ENCODE results near the gene DOK4. TPM values are rescaled to one million over a fixed set of nuclear protein-coding genes. Genes with fewer than 3 reads are reported as not detected.

The DOK4 gene
- total and polyA plus RNA-seq, 2 experiments from 2014 or later: 106 to 112 TPM

DNA sequence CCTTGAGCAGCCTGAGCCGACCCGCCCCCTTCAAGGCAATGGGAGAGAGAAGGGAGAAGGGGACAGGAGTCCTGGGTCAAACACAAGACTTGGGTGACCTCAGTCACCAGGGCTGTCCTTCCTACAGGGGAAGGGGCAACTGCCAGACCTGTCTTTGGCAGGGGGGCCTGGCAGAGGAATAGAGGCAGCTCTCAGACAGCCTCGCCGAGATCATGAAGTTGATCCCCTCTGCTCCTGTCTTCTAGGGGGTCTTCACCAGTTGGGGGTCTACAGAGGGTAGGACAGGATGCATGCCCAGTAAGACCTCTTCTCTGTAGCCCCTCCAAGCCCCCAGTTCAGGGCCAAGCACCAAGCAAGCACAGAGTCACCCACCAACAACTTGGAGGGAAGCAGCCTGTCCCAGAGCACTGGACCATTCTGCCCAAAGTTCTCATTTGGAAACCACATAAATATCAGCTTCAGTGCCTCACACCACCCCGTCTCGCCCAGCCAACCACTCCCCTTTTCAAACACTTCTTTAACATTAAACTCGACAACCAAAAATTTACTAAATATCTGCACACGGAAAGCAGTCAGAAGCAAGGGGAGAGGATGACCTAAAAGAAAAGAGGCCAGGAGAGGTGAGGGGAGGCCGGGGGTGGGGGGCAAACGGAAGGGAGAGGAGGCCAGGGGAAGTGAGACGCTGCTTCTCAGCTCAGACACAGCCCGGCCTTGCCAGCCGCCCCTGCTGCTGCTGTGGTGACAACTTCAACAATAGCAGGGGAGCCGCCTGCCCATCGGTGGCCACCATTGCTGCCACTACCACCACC lies 7.7 kb downstream of the DOK4 start:
- WGBS (ENCODE audit: low lambda C conversion rate, missing lambda C conversion rate): 64% methylated on average over 9 of the region's 15 CpGs
- H3K4me1 ChIP-seq (ENCODE audit: insufficient read depth): peaks cover 61% of the 10 kb centered on the region
- peak overlapping the region; percentile 29 for H3K4me3 ChIP-seq

DNA sequence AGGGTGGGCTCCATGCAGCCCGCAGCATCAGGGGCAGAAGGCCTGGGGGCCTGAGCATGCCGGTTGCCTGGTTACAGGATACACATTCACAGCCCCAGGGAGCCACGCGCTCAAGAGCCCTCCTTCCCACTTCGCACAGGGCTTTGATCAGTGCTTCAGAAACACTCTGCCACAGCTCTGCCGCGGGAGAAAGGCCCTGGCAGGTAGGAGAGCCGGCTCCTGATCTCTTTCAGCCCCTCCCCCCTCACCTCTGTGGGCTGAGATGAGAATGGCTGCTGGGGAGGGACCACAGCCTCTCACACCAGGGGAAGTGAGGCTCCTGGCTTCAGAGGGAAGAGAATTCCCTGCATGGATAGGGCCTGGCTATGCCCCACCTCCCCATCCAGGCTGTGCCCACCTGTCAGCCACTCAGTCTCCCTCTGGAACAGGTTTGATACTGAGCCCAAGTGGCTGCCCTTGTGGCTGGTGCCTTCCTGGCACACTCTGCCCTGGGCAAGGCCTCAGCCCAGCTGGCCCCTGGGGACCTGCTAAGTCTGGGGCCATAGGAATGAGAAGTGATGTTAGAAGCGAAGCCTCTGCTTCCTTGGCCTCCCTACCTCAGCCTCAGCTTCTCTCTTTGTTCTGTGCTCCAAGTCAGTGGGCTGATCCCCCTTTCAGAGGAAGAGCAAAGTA lies 8.6 kb downstream of the DOK4 start:
- WGBS (ENCODE audit: low lambda C conversion rate, missing lambda C conversion rate): 46% methylated on average over 9 of the region's 9 CpGs
- Histone ChIP-seq H3K27me3 (no peaks in the 10 kb centered on the region), H2AFZ (no peak overlapping the region), H3K9me3 (ENCODE audit: low read depth) (no peaks in the 10 kb centered on the region), H3K4me3 (no peak overlapping the region), H3K36me3 (replicated peaks; ENCODE audit: insufficient read depth, low read depth) (no peaks in the 10 kb centered on the region), H3K4me1 (ENCODE audit: insufficient read depth) (peaks cover 59% of the 10 kb centered on the region), H3K4me2 (peak overlapping the region; percentile 84), H3K79me2 (peaks cover 58% of the 10 kb centered on the region), H3K9me2 (replicated peaks; ENCODE audit: insufficient read depth) (no peaks in the 10 kb centered on the region), H4K20me1 (ENCODE audit: insufficient read depth, poor library complexity, severe bottlenecking) (peaks cover 26% of the 10 kb centered on the region), H3K27ac (peak overlapping the region; percentile 22)
- TF ChIP-seq EZH2phosphoT487 (IDR thresholded peaks at IDR 0.05; ENCODE audit: low read depth, severe bottlenecking, unreplicated experiment) (no peak), CTCF (IDR thresholded peaks at IDR 0.05; ENCODE audit: poor library complexity) (no peak), EZH2 (IDR thresholded peaks at IDR 0.05; ENCODE audit: borderline replicate concordance) (no peak)
- no peak for DNase-seq (ENCODE audit: low spot score)

More for the DNA sequence above, 7.7 kb downstream of the DOK4 start:
- Histone ChIP-seq H3K27ac (peak overlapping the region; percentile 93), H4K20me1 (ENCODE audit: insufficient read depth, poor library complexity, severe bottlenecking) (peaks cover 26% of the 10 kb centered on the region), H3K9me3 (ENCODE audit: low read depth) (no peaks in the 10 kb centered on the region), H3K36me3 (replicated peaks; ENCODE audit: insufficient read depth, low read depth) (no peaks in the 10 kb centered on the region), H2AFZ (no peak overlapping the region), H3K79me2 (peaks cover 66% of the 10 kb centered on the region), H3K27me3 (no peaks in the 10 kb centered on the region), H3K9me2 (replicated peaks; ENCODE audit: insufficient read depth) (no peaks in the 10 kb centered on the region), H3K4me2 (peak overlapping the region; percentile 84)
- DNase-seq (ENCODE audit: low spot score): no peak
- no peak for TF ChIP-seq CTCF (IDR thresholded peaks at IDR 0.05; ENCODE audit: poor library complexity)
- no peak for TF ChIP-seq EZH2phosphoT487 (IDR thresholded peaks at IDR 0.05; ENCODE audit: low read depth, severe bottlenecking, unreplicated experiment)
- TF ChIP-seq EZH2 (IDR thresholded peaks at IDR 0.05; ENCODE audit: borderline replicate concordance): no peak

GRCh38 chr16:57476546-57477410 lies 9.5 kb downstream of the DOK4 start:
- WGBS (ENCODE audit: low lambda C conversion rate, missing lambda C conversion rate): 80% methylated on average over 6 of the region's 6 CpGs
- TF ChIP-seq CTCF (IDR thresholded peaks at IDR 0.05; ENCODE audit: poor library complexity) (no peak), EZH2 (IDR thresholded peaks at IDR 0.05; ENCODE audit: borderline replicate concordance) (no peak), EZH2phosphoT487 (IDR thresholded peaks at IDR 0.05; ENCODE audit: low read depth, severe bottlenecking, unreplicated experiment) (no peak)
- no peak for DNase-seq (ENCODE audit: low spot score)
- H3K9me2 ChIP-seq (replicated peaks; ENCODE audit: insufficient read depth): no peaks in the 10 kb centered on the region
- H3K27me3 ChIP-seq: no peaks in the 10 kb centered on the region
- no peaks in the 10 kb centered on the region for H3K36me3 ChIP-seq (replicated peaks; ENCODE audit: insufficient read depth, low read depth)
- H4K20me1 ChIP-seq (ENCODE audit: insufficient read depth, poor library complexity, severe bottlenecking): peaks cover 26% of the 10 kb centered on the region
- no peak overlapping the region for H3K4me3 ChIP-seq
- peak overlapping the region; percentile 84 for H3K4me2 ChIP-seq
- H3K27ac ChIP-seq: peak overlapping the region; percentile 22
- H3K79me2 ChIP-seq: peaks cover 50% of the 10 kb centered on the region
- H3K4me1 ChIP-seq (ENCODE audit: insufficient read depth): peaks cover 62% of the 10 kb centered on the region
- H2AFZ ChIP-seq: no peak overlapping the region
- no peaks in the 10 kb centered on the region for H3K9me3 ChIP-seq (ENCODE audit: low read depth)

Measured in hepatocyte (in vitro differentiated cells).